CD4-positive, CD25-positive, alpha-beta regulatory T cell (primary cell): ENCODE data around the gene NOP53. TPM values are rescaled to one million over a fixed set of nuclear protein-coding genes. Genes with fewer than 3 reads are reported as not detected.
"Not testable (repeated sequence)": the region's sequence is repeated elsewhere in the genome, so short reads cannot be mapped to it uniquely, and the experiment has no call there.

ENCODE experiments used
- ATAC-seq, 2 donors: fragments of 150-1000 bp; cut with Tn5 transposase; one replicate each; pipeline ENCODE4 v1.10.0; 2021; ENCODE audit warnings: low read depth in 2 of 2, moderate number of reproducible peaks in 2 of 2, moderate library complexity in 1 of 2
- DNase-seq, 3 donors: peaks; one replicate each; pipeline versions ENCODE4 v3.0.0 to v3.0.0-alpha.2; 2012 to 2022; ENCODE audit warnings: mixed read lengths in 1 of 3
- H3K27ac ChIP-seq: one replicate; pipeline ENCODE4 v1.7.0; 2013; ENCODE audit warnings: mild to moderate bottlenecking, low read length; ENCODE audit not compliant: insufficient read depth, poor library complexity, severe bottlenecking
- H3K27me3 ChIP-seq: one replicate; pipeline ENCODE4 v1.7.0; 2013; ENCODE audit warnings: low read length; ENCODE audit not compliant: control insufficient read depth, insufficient read depth
- H3K36me3 ChIP-seq: one replicate; pipeline ENCODE4 v1.7.0; 2013; ENCODE audit warnings: mild to moderate bottlenecking, low read length, moderate library complexity; ENCODE audit not compliant: control insufficient read depth, insufficient read depth
- H3K4me1 ChIP-seq: 2 replicates; pipeline ENCODE4 v1.7.0; 2013; ENCODE audit warnings: mild to moderate bottlenecking, low read length; ENCODE audit not compliant: insufficient read depth, control insufficient read depth, poor library complexity, severe bottlenecking
- H3K4me3 ChIP-seq: one replicate; pipeline ENCODE4 v1.7.0; 2013; ENCODE audit warnings: low read depth, mild to moderate bottlenecking, low read length, moderate library complexity
- H3K9me3 ChIP-seq, 2 experiments: 1 replicate in 1 of 2; 2 replicates in 1 of 2; pipeline ENCODE4 v1.7.0; 2013; ENCODE audit warnings: low read length in 2 of 2, mild to moderate bottlenecking in 1 of 2, moderate library complexity in 1 of 2; ENCODE audit not compliant: control insufficient read depth in 2 of 2
- H3K27ac Mint-ChIP-seq, 3 donors: one replicate each; pipeline ENCODE4 v1.8.0; 2020 to 2022; ENCODE audit warnings: mild to moderate bottlenecking in 3 of 3, mixed read lengths in 3 of 3, moderate library complexity in 2 of 3
- H3K27me3 Mint-ChIP-seq: one replicate; pipeline ENCODE4 v1.8.0; 2022; ENCODE audit warnings: mild to moderate bottlenecking, mixed read lengths
- H3K36me3 Mint-ChIP-seq: one replicate; pipeline ENCODE4 v1.8.0; 2020; ENCODE audit warnings: mixed read lengths
- H3K4me1 Mint-ChIP-seq, 4 donors: one replicate each; pipeline ENCODE4 v1.8.0; 2020 to 2022; ENCODE audit warnings: mixed read lengths in 4 of 4, mild to moderate bottlenecking in 1 of 4
- H3K4me3 Mint-ChIP-seq, 4 donors: one replicate each; pipeline ENCODE4 v1.8.0; 2020 to 2022; ENCODE audit warnings: mild to moderate bottlenecking in 4 of 4, mixed read lengths in 4 of 4, moderate library complexity in 3 of 4
- H3K9me3 Mint-ChIP-seq, 7 donors: one replicate each; pipeline ENCODE4 v1.8.0; 2020 to 2022; ENCODE audit warnings: mixed read lengths in 7 of 7, mild to moderate bottlenecking in 3 of 7, moderate library complexity in 2 of 7
- polyA plus RNA-seq, 4 donors: library from polyadenylated mRNA; unstranded; fragments of 300-500 nt; fragmentation: Illumina TruSeq; gene quantifications; one replicate each; pipeline ENCODE4 v1.2.3, GENCODE V29; 2021
- total RNA-seq: library from RNA; stranded (reverse); gene quantifications from one replicate; pipeline ENCODE4 v1.2.3, GENCODE V29; 2022

NOP53 gene
- total and polyA plus RNA-seq, 5 donors from 2014 or later, result 168 to 701 (median 240) TPM

GRCh38 chr19:47764705-47765104 is 19.4 kb downstream of the NOP53 start:
- not testable (repeated sequence) for H3K4me3 ChIP-seq, H3K36me3 ChIP-seq, ATAC-seq, H3K27ac ChIP-seq, H3K36me3 Mint-ChIP-seq, H3K27me3 ChIP-seq, H3K4me1 Mint-ChIP-seq, H3K9me3 Mint-ChIP-seq, H3K4me1 ChIP-seq, H3K27ac Mint-ChIP-seq, DNase-seq, H3K27me3 Mint-ChIP-seq, H3K4me3 Mint-ChIP-seq, H3K9me3 ChIP-seq

- H3K9me3 ChIP-seq, result no peaks in the 10 kb centered on the region
- H3K4me3 Mint-ChIP-seq, result no peak overlapping the region
- ATAC-seq, result peak; percentile 44 to 57
Measured at GRCh38 chr19:47765523-47766358, 20.4 kb downstream of the NOP53 start.

GRCh38 chr19:47766359-47766620 is 20.9 kb downstream of the NOP53 start:
- H3K9me3 ChIP-seq, result no peaks in the 10 kb centered on the region
- no peaks in the 10 kb centered on the region for H3K36me3 ChIP-seq
- no peak overlapping the region for H3K4me3 Mint-ChIP-seq
- peaks cover 6 to 9% (median 8%) of the 10 kb centered on the region in 4 donors for H3K4me1 Mint-ChIP-seq
- ATAC-seq (no peak), DNase-seq (no peak)
- no peaks in the 10 kb centered on the region for H3K9me3 Mint-ChIP-seq
- peak overlapping the region in 1 of 3 donors; percentile 48 for H3K27ac Mint-ChIP-seq
- H3K4me1 ChIP-seq, result no peaks in the 10 kb centered on the region
- H3K27ac ChIP-seq, result no peak overlapping the region
- peaks cover 4% of the 10 kb centered on the region for H3K36me3 Mint-ChIP-seq
- no peak overlapping the region for H3K4me3 ChIP-seq
- H3K27me3 ChIP-seq, result no peaks in the 10 kb centered on the region
- H3K27me3 Mint-ChIP-seq, result peaks cover under 1% of the 10 kb centered on the region

More at GRCh38 chr19:47765523-47766358, 20.4 kb downstream of the NOP53 start:
- peak; percentile 18 to 36 (median 32) for DNase-seq
- Histone ChIP-seq H3K27me3 (no peaks in the 10 kb centered on the region), H3K36me3 (no peaks in the 10 kb centered on the region), H3K4me1 (no peaks in the 10 kb centered on the region), H3K4me3 (no peak overlapping the region), H3K27ac (no peak overlapping the region)
- Mint-ChIP-seq H3K4me1 (peaks cover 5 to 9% (median 7%) of the 10 kb centered on the region in 4 donors), H3K36me3 (peaks cover 4% of the 10 kb centered on the region), H3K9me3 (no peaks in the 10 kb centered on the region), H3K27me3 (no peaks in the 10 kb centered on the region), H3K27ac (no peak overlapping the region)

- DNase-seq (no peak), ATAC-seq (no peak)
- Mint-ChIP-seq H3K4me3 (no peak overlapping the region), H3K36me3 (peaks cover 4% of the 10 kb centered on the region), H3K9me3 (no peaks in the 10 kb centered on the region), H3K27me3 (peaks cover 4% of the 10 kb centered on the region), H3K27ac (peak overlapping the region in 1 of 3 donors; percentile 48), H3K4me1 (peaks cover 6 to 9% (median 8%) of the 10 kb centered on the region in 4 donors)
- Histone ChIP-seq H3K27me3 (no peaks in the 10 kb centered on the region), H3K27ac (no peak overlapping the region), H3K4me3 (no peak overlapping the region), H3K36me3 (no peaks in the 10 kb centered on the region), H3K9me3 (no peaks in the 10 kb centered on the region), H3K4me1 (no peaks in the 10 kb centered on the region)
Measured at GRCh38 chr19:47766670-47767069, 21.3 kb downstream of the NOP53 start.

GRCh38 chr19:47767349-47767748 is 22.0 kb downstream of the NOP53 start:
- H3K36me3 ChIP-seq, result no peaks in the 10 kb centered on the region
- no peak overlapping the region for H3K4me3 ChIP-seq
- H3K9me3 ChIP-seq, result no peaks in the 10 kb centered on the region
- H3K4me1 ChIP-seq, result no peaks in the 10 kb centered on the region
- no peak overlapping the region for H3K27ac ChIP-seq
- Mint-ChIP-seq H3K4me3 (no peak overlapping the region), H3K27ac (peak overlapping the region in 1 of 3 donors; percentile 54), H3K4me1 (peaks cover 6 to 9% (median 8%) of the 10 kb centered on the region in 4 donors), H3K9me3 (no peaks in the 10 kb centered on the region), H3K36me3 (peaks cover 4% of the 10 kb centered on the region), H3K27me3 (peaks cover 4% of the 10 kb centered on the region)
- DNase-seq (no peak), ATAC-seq (no peak)
- H3K27me3 ChIP-seq, result no peaks in the 10 kb centered on the region

GRCh38 chr19:47768604-47769003 is 23.3 kb downstream of the NOP53 start:
- H3K36me3 ChIP-seq, result no peaks in the 10 kb centered on the region
- peaks cover 4% of the 10 kb centered on the region for H3K27me3 Mint-ChIP-seq
- ATAC-seq (no peak), DNase-seq (no peak)
- H3K4me1 ChIP-seq, result no peaks in the 10 kb centered on the region
- H3K9me3 ChIP-seq, result no peaks in the 10 kb centered on the region
- H3K4me3 Mint-ChIP-seq, result no peak overlapping the region
- H3K36me3 Mint-ChIP-seq, result peaks cover 4% of the 10 kb centered on the region
- no peak overlapping the region for H3K4me3 ChIP-seq
- peaks cover 5 to 9% (median 7%) of the 10 kb centered on the region in 4 donors for H3K4me1 Mint-ChIP-seq
- H3K27ac Mint-ChIP-seq, result no peak overlapping the region
- no peaks in the 10 kb centered on the region for H3K27me3 ChIP-seq
- H3K9me3 Mint-ChIP-seq, result no peaks in the 10 kb centered on the region
- H3K27ac ChIP-seq, result no peak overlapping the region

GRCh38 chr19:47769534-47769933 is 24.2 kb downstream of the NOP53 start:
- DNase-seq (no peak), ATAC-seq (no peak)
- Mint-ChIP-seq H3K4me3 (peak overlapping the region in 1 of 4 donors; percentile 13), H3K4me1 (peaks cover 5 to 9% (median 7%) of the 10 kb centered on the region in 4 donors), H3K27me3 (peaks cover 4% of the 10 kb centered on the region), H3K36me3 (peaks cover 4% of the 10 kb centered on the region), H3K27ac (peak overlapping the region in 1 of 3 donors; percentile 83), H3K9me3 (no peaks in the 10 kb centered on the region)
- no peak overlapping the region for H3K4me3 ChIP-seq
- H3K36me3 ChIP-seq, result no peaks in the 10 kb centered on the region
- H3K27ac ChIP-seq, result no peak overlapping the region
- H3K9me3 ChIP-seq, result no peaks in the 10 kb centered on the region
- no peaks in the 10 kb centered on the region for H3K4me1 ChIP-seq
- H3K27me3 ChIP-seq, result no peaks in the 10 kb centered on the region

- not testable (repeated sequence) for H3K9me3 ChIP-seq, H3K36me3 Mint-ChIP-seq, H3K4me1 Mint-ChIP-seq, H3K27me3 ChIP-seq, H3K27me3 Mint-ChIP-seq, ATAC-seq, H3K4me3 ChIP-seq, H3K27ac ChIP-seq, H3K27ac Mint-ChIP-seq, H3K9me3 Mint-ChIP-seq, H3K36me3 ChIP-seq, DNase-seq, H3K4me1 ChIP-seq
- peak overlapping the region in 1 of 4 donors; percentile 70 for H3K4me3 Mint-ChIP-seq
Measured at GRCh38 chr19:47771291-47771690, 25.9 kb downstream of the NOP53 start.
